ENCODE results near the gene ZFP36L1.
"Not testable (repeated sequence)": the region's sequence is repeated elsewhere in the genome, so short reads cannot be mapped to it uniquely, and the experiment has no call there.

The ZFP36L1 gene

DNA sequence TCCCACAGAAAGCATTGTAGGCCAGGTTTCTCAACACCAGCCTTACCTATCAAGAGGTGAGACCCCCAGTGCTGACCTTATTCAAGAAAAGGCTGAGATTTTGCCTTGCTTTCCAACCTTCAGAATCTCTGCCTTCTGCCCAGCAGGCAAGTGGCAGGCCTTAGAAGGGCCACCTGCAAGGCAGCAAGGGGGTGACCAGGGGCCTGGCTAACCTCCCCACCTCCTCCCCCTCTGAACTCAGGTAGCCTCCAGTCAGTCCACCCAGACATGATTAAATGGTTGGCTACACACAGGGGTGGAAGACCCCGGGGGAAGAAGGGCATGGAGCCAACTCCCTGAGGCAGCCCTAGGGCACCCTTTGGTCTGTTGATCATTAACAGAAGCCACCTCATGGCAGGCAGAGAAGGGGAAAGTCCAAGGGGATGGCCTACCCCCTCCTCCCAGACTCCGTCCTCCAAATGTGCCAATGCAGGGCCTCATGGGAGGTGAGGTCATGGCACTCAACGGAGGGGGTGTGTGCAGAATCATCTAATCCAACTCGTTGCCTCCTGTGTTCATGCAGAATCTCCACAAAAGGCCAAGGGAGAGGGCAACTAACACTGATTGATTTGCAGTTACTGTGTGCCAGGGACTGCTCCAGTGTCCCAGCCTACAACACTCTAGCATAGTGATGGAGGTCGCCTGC lies 8.5 kb downstream of the ZFP36L1 start:
- no peak for DNase-seq (ENCODE audit: low read depth, low spot score)

DNA sequence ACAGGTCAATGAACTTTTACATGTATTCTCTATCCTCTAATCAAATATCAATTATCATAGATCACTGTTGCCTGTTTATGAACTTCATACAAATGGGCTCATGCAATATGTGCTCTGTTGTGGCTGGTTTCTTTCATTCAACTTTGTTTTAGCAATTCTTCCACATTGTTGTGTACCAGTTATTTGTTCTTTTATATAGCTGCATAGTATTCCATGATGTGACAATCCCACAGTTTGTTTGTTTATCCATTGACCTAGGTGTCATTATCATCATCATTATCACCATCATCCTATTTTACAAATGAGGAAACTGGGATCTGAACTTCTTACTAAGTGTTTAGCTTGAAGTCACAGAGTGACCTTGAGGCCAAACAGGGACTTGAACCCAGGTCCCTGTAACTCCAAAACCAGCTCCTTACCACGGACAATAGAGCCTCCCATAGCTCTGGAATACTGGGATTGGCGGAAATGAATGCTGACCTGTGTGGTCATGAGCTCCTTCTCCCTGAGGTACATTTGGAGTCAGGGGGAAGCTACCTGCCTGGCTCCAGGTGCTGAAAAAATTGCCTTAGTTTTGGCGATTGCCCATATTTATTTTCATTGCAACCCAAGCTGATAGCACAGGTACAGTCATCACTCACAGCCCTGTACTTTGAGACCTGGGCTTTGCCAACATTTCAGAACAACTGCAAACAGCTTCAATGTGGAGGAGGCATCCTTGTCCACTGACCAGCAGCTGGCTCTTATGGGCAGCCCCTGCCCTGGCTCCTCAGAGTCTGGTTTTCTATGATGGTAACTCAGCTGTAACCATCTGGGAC lies 9.2 kb downstream of the ZFP36L1 start:
- no peak for DNase-seq (ENCODE audit: low read depth, low spot score)

DNA sequence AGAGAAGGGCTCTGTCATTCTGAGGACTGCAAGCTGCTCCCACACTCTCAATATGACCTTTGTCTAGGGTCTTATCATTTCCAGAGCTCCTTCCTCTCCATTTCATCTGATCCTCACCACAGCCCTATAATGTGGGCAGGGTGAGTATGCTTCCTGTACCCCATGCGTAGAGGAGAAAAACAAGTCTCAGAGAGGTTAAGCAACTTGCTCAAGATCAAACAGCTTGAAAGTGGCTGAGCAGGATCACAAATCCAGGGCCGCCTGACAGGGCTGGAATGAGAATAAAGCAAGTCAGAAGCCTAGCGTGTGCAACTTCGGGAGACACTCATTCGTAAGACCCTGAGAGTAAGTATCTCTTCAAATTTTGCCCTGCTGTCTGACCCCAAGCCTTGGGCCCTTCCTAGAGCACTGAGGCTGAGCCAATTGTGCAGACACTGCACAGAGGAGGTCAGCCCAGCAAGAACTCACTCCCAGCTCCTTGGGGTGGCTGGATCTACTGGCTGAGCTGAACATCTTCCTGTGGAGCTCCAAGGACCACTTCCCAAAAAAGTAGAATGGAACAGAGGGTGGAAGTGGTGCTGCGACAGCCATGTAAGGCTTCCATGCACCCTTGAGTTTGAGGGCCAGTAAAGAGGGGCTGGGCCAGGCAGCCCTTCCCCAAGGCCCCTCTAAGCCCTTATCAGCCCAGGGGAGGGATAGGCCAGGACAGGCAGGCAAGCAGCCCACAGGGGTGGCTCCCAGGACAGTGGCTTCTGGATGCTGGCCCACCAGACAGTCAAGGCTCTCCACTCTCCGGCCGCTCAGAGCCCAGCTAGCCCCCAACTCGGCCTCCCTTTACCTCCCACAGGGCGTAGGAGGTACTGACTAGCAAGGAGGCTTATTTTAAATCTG lies 10.5 kb downstream of the ZFP36L1 start:
- DNase-seq (ENCODE audit: low read depth, low spot score) = no peak

DNA sequence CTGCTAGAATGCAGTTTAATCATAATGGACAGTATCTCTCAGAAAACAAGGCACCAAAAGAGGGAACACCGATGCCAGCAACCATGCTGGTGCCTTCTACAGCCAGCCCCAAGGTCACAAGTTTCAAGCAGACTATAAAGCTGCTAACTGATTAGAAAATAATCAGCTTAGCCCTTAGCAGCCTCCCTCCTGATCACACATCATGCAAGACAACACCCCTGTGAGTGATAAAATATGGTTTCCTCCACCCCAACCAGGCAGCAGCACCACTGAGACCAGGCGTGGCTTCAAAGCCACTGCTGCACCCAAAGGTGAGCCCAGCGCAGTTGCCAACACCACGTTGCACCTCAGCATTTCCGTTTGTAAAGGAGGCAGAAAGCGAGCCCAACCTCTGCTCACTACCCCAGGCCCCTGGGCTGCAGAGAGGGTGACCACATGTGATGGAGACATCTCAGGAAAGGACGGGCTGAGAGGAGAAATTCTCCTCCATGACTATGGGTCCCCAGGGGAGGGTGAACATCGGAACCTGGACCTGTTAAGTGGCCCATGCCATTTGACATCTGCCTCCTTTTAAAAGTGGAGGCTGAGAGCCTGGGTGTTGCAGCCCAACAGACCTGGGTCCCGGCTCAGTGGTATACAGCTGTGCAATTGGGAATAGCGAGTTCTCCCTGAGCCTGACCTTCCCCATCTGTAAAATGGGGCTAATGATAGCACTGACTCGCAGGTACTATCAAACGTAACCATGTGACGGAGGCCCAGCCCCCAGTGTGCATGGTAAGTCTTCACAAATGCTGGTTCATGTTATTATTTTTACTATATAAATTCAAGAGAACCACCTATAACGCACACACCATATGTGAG lies 11.5 kb downstream of the ZFP36L1 start:
- no peak for DNase-seq (ENCODE audit: low read depth, low spot score)

DNA sequence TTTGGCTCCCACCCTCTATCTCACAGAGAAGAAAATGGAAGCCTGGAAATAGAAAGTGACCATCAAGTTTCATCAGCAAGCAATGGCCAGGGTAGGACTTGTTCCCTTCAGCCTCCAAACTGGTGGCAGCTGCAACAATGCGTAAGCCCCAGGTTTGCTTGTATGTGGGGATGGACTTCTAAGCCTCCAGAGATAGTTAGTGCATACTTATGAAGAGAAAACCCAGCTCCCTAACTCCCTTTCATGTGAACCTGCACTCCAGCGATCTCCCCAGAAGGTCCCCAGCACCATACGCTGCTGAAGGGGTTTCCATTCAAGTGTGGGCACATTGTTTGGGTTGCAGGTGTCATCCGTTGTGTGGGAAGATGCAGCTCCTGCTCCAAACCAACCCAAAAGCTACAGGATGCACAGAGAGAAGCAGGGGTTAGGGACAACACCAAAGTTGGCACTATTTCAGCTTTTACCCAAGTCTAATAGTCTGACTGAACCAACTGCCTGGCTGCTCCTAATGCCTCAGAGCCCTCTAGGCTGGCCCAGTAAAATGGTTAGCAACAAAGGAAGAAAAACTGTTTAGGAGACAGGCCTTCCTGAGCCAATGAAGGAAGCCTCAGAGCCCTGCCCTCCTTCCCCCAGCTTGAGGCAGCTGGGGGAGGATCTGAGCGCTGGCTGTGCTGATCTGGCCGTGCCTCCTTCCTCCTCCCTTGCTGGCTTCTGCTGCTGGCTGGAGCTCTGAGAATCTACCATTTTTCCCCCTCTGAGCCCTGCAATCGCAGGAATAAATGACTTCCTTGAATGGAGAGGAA lies 12.3 kb downstream of the ZFP36L1 start:
- DNase-seq (ENCODE audit: low read depth, low spot score) = peak; percentile 47

DNA sequence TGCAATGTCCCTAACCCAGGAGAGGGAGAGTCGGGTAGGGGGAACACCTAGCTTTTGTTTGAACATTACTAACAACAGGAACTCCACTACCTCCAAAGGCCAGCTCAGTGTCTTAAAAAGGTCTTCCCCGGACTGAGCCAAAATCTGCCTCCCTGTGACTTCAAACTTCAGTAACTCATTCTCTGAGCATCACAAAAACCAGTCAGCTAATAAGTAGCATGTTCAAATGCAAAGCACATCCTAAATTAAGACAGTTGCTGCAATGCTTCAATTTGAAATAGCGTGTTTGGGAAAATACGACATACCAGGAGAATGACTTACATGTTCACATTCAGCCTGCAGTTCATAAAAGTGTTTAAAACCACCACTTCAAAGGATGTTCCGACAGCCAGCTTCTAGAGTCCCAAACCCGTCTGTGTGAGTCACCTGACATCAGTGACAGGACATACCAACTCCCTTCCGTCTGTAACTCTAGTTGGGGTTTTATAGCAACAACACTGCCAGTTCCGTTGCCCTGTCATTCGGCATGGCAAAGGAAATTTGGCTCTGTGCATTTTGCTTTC lies 13.0 kb downstream of the ZFP36L1 start:
- DNase-seq (ENCODE audit: low read depth, low spot score) = no peak

DNA sequence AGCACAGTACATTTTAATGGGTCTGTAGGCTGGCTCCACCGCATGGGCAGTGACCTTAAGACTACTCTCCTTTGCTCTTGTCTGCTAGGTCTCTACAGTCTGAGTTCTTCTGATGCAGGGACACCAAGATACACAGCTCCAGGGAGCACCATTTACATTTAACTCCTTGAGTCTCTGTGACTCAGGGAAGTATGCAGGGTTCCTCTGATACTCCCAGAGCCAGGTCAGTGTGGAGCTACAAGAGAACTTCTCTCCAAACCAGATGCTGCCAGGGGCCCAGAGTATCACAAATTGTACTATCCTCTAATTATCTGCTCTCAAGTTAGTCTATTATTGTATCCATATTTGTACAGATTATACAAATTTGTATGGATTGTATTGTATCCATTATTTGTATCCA lies 15.2 kb downstream of the ZFP36L1 start:
- DNase-seq (ENCODE audit: low read depth, low spot score) = no peak

DNA sequence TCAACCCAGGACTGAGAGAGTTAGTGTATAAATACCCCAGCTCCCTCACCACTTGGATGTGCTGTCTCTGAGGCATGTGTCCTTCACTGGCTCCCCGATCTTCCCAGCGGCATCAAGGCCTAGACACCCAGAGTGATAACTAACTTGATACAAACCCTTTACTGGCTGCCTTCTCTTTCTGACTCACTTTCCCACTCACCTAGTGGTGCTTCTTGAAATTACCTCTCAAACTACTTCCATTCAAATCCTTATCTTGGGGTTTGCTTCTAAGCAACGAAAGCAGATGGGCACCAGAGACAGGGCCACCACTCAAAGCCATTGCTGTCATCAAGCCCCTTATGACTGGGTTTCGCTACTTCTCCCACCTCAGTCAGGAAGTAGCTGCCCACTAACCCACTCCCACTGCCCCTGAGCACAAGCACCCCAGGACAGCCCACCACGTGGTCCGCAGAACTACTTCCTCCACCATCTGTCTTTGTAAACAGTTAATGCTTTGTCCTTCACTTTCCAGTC lies 17.2 kb downstream of the ZFP36L1 start:
- no peak for DNase-seq (ENCODE audit: low read depth, low spot score)

DNA sequence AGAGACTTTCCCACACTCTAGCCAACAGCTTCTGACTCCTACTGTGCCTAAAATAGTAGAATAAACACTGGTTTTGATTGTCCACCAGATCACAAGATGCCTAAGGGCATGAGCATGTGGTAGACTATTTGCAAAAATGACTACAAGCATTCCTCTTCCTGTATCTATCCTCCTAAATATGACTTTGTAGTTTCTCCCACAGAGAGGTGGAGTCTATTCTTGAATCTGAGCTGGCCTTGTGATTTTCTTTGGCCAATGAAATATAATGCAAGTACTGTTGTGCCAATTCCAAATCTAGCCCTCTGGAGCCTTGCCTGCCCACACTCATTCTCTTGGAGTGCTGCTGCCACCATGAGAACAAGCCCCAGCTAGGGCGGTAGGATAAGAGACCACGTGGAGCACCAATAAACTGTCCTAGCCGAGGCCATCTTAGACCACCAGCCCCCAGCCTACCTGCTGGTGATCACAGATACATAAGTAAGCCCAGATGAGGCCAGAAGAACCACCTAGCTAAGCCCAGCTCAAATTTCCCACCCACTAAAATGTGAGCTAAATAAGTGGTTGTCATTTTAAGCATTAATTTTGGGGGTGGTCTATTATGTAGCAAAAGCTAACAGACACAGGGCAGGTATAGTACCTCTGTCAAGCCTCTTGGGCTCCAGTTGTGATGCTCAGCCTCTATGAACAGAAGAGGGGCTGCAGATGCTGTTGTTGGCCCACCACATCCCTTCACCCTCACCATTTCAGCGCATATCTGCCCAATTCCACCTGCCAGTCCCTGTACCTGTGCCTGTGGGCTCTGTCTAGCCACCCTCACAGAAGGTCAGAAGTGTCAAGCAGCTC lies 17.9 kb downstream of the ZFP36L1 start:
- DNase-seq (ENCODE audit: low read depth, low spot score) = no peak

DNA sequence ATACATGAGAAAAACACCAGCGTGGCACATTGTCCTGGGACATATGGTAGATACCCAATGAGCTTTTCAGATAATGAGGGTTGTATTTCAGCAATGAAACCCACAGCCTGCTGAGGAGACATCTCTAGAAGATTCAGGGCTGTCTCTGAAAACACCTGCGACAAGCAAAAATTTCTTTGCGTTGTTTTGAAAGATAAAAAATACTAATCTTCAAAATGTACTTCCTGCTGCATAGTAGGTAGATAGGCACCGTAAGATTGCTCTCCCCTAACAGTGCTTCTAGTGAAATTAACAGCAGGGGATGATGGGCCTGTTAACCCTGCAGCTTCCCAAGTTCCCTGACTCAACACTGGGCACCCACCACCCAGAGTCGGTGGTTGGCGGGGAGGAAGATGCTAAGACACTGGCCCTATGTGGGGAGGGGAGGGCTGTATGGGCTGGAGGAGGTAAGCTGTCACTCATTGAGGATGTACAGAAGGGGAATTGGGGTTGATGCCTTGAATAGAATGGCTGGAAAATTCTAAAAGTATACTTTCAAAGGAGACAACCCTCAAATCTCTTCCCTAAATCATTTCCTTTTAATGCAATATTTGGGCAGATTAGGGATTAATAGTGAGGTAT lies 20.0 kb downstream of the ZFP36L1 start:
- DNase-seq (ENCODE audit: low read depth, low spot score) = no peak

DNA sequence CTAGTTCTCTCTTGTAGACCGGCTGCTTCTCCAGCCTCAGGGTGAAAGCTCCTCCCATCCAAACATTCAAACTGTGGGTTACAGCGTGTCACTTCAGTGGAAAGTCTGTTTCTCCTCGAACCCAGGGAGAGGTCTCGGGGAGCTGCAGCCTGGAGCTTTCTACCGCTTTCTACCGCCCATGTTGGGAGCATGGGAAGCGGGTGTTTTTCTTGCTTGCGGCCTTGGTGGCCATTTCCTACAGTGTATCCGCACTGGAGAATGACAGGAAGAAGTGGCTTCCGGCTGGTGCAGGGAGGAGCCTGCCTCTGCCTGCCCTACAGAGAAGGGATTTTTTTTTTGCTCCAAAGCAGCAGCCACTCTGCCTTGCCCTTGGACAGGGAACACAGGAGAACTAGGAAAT lies 21.2 kb downstream of the ZFP36L1 start:
- no peak for DNase-seq (ENCODE audit: low read depth, low spot score)

DNA sequence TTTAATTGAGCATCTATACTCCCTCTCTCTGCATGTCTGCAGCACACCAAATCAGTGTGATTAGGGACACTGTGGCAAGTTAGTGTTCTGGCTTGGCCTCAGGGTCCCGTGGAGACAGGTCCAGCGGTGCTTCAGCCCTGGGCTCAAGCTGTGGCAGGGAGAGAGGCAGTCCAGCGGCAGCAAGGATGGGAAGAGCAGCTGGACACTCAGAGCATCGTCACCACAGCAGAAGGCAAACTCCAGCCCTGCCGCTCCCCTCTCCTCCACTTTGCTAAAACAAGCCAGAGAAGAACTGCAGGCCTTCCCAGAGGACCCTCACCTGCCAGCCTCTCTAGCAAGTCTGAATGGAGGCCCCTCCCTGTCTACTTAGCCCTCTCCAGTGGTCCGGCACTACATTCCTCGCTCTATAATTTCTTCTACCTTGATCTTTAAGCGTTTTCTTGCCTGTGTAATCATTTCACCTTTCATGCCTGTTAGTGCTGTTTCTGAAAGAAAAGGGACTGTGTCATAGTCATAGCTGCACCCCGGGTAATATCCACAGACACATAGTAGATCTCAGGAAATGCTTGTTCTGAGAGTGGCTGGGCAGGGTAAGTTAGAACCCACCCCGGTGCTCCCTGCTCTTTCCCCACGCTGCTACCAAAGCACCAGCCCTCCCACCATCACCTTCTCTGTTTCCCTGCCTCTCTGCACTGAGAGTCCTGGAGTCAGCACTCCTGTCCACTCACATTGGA lies 22.1 kb downstream of the ZFP36L1 start:
- DNase-seq (ENCODE audit: low read depth, low spot score) = no peak

DNA sequence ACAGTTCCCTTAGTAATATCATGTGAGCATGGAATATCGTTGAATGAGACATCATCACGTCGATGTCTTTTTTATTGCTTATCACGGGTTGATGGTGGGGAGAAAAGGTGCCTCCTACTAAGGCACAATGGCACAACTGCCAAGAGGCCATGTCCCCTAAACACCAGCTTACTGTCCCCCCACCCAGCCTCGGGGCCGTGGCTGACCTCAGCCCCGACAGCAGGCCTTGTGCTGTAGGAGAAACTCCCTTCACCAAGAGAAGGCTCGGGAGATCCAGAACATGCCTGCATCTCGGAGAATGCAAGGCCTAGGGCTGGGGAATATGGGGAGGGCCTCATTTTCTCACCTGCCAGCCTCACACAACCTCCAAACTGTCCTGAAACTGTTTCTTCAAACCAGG lies 22.8 kb downstream of the ZFP36L1 start:
- DNase-seq (ENCODE audit: low read depth, low spot score) = no peak

DNA sequence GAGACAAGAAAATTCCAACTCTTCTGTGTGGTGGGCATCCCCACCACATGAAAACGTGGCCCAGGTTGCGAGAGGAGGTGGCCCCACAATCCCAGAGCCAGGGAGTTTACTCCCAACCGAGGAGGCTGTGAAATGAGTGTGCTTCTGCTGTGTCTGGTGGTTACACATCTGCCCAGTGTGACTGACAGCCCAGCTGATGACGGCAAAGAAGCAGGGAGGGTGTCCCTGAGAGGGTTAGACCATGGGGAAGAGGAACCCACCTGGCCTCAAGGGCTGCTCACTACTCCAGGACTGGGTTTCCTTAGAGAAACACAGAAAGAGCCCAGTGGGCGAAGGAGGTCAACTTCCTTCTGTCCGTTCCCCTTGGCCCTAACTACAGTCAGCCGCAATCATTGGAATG lies 24.6 kb downstream of the ZFP36L1 start:
- no peak for DNase-seq (ENCODE audit: low read depth, low spot score)

DNA sequence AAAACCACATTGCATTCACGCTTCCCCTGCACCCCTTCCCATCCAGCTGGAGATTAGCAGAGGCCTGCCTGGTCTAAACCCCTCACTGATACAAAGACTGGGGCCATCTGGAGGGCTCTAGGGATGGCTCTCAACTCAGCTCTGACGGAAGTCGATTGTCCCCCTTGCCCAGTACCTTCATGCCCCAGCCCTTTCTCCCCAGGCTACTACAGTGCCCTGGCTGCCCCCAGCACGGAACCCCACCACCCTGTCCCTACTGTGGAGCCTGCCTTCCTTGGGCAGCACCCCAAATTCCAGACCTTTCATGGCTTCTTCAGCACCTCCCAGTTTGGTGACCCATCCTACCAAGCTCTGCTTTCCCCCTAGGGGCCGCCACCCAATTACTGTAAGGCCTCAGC lies 25.6 kb downstream of the ZFP36L1 start:
- DNase-seq (ENCODE audit: low read depth, low spot score) = no peak

DNA sequence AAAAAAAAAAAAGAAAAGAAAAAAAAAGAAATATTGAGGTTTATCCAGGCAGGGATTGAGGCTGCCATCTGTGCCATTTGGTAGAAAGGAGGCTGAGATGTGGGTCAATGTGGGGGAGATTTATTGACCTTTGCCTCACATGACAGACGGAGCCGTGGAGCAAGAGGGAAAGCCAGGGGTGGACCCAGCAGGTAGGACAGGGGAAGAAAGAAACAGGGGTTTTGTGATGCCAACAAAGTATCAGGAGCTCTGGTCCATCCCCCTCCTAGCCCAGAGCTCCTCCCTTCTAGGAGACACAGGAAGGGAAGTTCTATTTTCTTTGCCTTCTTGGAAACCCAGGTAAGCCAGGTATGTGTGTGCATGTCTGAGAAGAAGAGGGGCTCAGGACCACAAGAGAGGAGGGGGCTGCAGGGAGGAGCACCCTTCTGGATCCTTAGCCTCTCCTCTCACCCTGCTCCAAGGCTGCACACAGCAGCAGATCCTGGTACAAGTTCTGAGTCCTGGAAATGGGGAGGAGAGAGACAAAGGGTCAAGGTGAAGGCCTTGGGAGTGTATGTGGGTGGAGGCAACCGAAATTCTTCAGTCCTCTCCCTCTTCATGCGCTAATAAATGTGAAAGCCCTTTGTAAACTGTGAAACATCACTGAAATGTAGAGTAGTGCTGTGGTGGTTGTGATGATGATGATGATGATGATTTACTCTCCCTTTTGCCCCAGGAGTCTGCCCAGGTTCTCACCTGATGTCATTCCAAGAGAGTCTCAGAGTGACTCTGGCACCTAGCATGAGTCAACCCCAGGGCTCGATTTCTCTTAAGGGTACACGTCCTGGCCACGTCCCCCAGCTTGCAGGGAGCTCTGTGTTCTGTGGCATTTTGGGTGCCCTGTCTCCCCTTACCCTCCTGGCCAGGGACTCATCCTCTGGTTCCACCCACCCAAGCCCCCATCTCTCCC lies 26.3 kb downstream of the ZFP36L1 start:
- no peak for DNase-seq (ENCODE audit: low read depth, low spot score)

DNA sequence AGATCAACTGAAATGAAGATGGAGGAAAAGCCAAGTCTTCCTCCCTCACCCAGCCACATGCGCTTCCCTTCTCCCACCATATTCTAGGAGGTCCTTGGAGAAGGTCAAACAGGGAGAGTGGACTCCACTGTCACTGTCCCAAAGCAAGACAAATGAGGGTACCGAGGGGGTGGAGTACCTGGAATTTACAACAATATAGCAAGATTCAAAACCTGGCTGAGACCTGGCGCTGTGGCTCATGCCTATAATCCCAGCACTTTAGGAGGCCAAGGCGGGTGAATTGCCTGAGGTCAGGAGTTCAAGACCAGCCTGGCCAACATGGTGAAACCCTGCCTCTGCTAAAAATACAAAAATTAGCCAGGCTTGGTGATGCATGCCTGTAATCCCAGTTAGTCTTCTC lies 29.0 kb downstream of the ZFP36L1 start:
- DNase-seq (ENCODE audit: low read depth, low spot score) = not testable (repeated sequence)
